ENCODE results near the gene JAKMIP2. TPM values are rescaled to one million over a fixed set of nuclear protein-coding genes. Genes with fewer than 3 reads are reported as not detected.
"Not testable (repeated sequence)": the region's sequence is repeated elsewhere in the genome, so short reads cannot be mapped to it uniquely, and the experiment has no call there.

The JAKMIP2 gene
- total RNA-seq, 1 experiment from 2014 or later, result not detected

DNA sequence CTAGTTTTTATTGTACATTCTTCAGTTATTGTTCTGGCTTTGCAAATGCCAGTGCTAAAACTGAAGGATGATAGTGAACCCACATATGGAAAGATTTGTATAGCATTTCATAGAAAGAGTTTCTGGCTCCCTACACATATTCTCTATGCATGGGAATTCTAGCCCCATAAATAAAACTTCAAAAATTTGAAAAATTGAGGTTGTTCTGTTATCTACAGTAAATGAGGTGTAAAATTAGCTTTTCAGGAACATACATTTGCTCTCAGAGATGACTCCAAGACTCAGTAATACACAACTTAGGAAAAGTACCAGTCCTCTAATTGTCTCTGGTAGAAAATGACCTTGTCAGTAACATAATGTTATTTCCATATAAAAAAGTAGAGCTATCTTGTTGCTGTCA lies 192.4 kb downstream of the JAKMIP2 start:
- no peaks in the 10 kb centered on the region for H3F3A ChIP-seq (ENCODE audit: insufficient read depth, low read depth)
- H3K27me3 ChIP-seq (ENCODE audit: insufficient read depth, low read depth), result no peaks in the 10 kb centered on the region
- H3K4me3 ChIP-seq, result no peak overlapping the region
- no peaks in the 10 kb centered on the region for H3K79me2 ChIP-seq (ENCODE audit: low read depth)
- TF ChIP-seq, protein P1, sequence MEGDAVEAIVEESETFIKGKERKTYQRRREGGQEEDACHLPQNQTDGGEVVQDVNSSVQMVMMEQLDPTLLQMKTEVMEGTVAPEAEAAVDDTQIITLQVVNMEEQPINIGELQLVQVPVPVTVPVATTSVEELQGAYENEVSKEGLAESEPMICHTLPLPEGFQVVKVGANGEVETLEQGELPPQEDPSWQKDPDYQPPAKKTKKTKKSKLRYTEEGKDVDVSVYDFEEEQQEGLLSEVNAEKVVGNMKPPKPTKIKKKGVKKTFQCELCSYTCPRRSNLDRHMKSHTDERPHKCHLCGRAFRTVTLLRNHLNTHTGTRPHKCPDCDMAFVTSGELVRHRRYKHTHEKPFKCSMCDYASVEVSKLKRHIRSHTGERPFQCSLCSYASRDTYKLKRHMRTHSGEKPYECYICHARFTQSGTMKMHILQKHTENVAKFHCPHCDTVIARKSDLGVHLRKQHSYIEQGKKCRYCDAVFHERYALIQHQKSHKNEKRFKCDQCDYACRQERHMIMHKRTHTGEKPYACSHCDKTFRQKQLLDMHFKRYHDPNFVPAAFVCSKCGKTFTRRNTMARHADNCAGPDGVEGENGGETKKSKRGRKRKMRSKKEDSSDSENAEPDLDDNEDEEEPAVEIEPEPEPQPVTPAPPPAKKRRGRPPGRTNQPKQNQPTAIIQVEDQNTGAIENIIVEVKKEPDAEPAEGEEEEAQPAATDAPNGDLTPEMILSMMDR (conservative IDR thresholded peaks at IDR 0.05), result no peak
- no peak for TF ChIP-seq EZH2 (IDR thresholded peaks at IDR 0.05; ENCODE audit: low read depth)
- no peaks in the 10 kb centered on the region for H3K9me3 ChIP-seq (ENCODE audit: insufficient read depth, low read depth)
- BruUV-seq (replicated peaks), result no TSS peak
- no peaks in the 10 kb centered on the region for H3K4me1 ChIP-seq (replicated peaks; ENCODE audit: insufficient read depth)
- H2AFZ ChIP-seq, result no peak overlapping the region
- H3K4me2 ChIP-seq, result no peak overlapping the region
- no peaks in the 10 kb centered on the region for H4K20me1 ChIP-seq (ENCODE audit: insufficient read depth)
- ChIA-PET CTCF (no interaction called here), POLR2A (ENCODE audit: unreplicated experiment) (no interaction called here)
- intact Hi-C loops (cut with micrococcal nuclease; ENCODE audit: unreplicated experiment), result no loop called here
- no peaks in the 10 kb centered on the region for H3K36me3 ChIP-seq (ENCODE audit: low read depth)
- no peak for DNase-seq
- peaks cover 6% of the 10 kb centered on the region; the same call in 1 of the 2 replicates for H3K9me2 ChIP-seq (ENCODE audit: insufficient read depth)
- H3K27ac ChIP-seq, result no peak overlapping the region

DNA sequence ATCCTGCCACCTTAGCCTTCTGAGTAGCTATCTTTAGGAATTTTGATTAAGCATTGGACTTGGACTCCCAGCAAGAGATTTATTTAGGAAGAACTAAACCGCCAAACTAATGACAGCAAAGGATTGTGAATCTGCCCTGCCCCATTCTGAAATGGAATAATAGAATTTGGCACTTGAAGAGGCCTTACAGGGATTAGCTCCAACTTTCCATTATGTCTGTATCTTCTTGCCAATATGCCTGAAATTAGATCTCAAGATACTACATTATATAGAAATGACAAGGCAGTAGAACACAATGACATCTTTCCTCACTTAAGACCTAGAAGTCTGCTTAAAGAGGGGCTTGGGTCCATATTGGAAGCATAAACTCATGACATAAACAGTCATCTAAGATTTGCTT lies 195.7 kb downstream of the JAKMIP2 start:
- intact Hi-C loops (cut with micrococcal nuclease; ENCODE audit: unreplicated experiment), result no loop called here
- H4K20me1 ChIP-seq (ENCODE audit: insufficient read depth), result no peaks in the 10 kb centered on the region
- no peaks in the 10 kb centered on the region for H3K4me1 ChIP-seq (replicated peaks; ENCODE audit: insufficient read depth)
- ChIA-PET POLR2A (ENCODE audit: unreplicated experiment) (no interaction called here), CTCF (no interaction called here)
- no TSS peak for BruUV-seq (replicated peaks)
- no peaks in the 10 kb centered on the region; the same call in 1 of the 2 replicates for H3K9me2 ChIP-seq (ENCODE audit: insufficient read depth)
- H3K9me3 ChIP-seq (ENCODE audit: insufficient read depth, low read depth), result no peaks in the 10 kb centered on the region
- H3K79me2 ChIP-seq (ENCODE audit: low read depth), result no peaks in the 10 kb centered on the region
- H3F3A ChIP-seq (ENCODE audit: insufficient read depth, low read depth), result no peaks in the 10 kb centered on the region
- no peak overlapping the region for H3K4me2 ChIP-seq
- H3K4me3 ChIP-seq, result no peak overlapping the region
- no peak overlapping the region for H3K27ac ChIP-seq
- H3K36me3 ChIP-seq (ENCODE audit: low read depth), result no peaks in the 10 kb centered on the region
- no peak for DNase-seq
- TF ChIP-seq EZH2 (IDR thresholded peaks at IDR 0.05; ENCODE audit: low read depth), result no peak
- no peaks in the 10 kb centered on the region for H3K27me3 ChIP-seq (ENCODE audit: insufficient read depth, low read depth)
- H2AFZ ChIP-seq, result no peak overlapping the region

DNA sequence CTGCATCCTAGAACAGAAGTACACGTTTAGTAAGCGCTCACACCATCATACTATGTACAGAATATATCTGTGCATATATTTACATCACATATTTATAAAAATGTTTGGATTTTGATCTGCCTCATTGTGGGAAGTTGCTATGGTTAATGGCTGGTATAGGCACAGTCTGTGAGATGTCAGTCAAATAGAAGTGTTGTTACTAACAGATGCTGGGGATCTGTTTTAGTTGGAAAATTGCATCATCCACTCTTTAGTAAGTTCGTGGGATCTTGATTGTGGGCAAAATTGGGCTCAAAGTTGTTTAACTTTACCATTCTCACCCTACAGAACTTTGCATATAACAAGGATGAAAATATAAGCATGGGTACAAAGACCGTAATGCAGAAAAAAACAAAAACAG lies 196.3 kb downstream of the JAKMIP2 start:
- no peaks in the 10 kb centered on the region for H3K27me3 ChIP-seq (ENCODE audit: insufficient read depth, low read depth)
- TF ChIP-seq EZH2 (IDR thresholded peaks at IDR 0.05; ENCODE audit: low read depth), result no peak
- TF ChIP-seq, protein P1 (conservative IDR thresholded peaks at IDR 0.05), result no peak
- no peaks in the 10 kb centered on the region; the same call in 1 of the 2 replicates for H3K9me2 ChIP-seq (ENCODE audit: insufficient read depth)
- H4K20me1 ChIP-seq (ENCODE audit: insufficient read depth), result no peaks in the 10 kb centered on the region
- ChIA-PET POLR2A (ENCODE audit: unreplicated experiment) (no interaction called here), CTCF (no interaction called here)
- DNase-seq, result no peak
- H3F3A ChIP-seq (ENCODE audit: insufficient read depth, low read depth), result no peaks in the 10 kb centered on the region
- intact Hi-C loops (cut with micrococcal nuclease; ENCODE audit: unreplicated experiment), result no loop called here
- no peaks in the 10 kb centered on the region for H3K36me3 ChIP-seq (ENCODE audit: low read depth)
- H3K4me3 ChIP-seq, result no peak overlapping the region
- BruUV-seq (replicated peaks), result no TSS peak
- no peaks in the 10 kb centered on the region for H3K79me2 ChIP-seq (ENCODE audit: low read depth)
- H3K4me2 ChIP-seq, result no peak overlapping the region
- H3K4me1 ChIP-seq (replicated peaks; ENCODE audit: insufficient read depth), result no peaks in the 10 kb centered on the region
- H3K9me3 ChIP-seq (ENCODE audit: insufficient read depth, low read depth), result no peaks in the 10 kb centered on the region
- H2AFZ ChIP-seq, result no peak overlapping the region
- no peak overlapping the region for H3K27ac ChIP-seq

DNA sequence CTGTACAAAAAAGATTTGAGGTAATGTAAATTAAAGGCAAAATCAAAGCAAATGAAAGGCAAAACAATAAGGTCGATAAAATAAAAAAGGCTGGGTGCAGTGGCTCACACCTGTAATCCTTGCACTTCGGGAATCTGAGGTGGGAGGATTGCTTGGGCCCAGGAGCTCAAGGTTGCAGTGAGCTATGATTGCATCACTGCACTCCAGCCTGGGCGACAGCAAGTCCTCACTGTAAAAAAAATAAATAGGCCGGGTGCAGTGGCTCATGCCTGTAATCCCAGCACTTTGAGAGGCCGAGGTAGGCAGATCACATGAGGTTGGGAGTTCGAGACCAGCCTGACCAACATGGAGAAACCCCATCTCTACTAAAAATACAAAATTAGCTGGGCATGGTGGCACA lies 200.3 kb downstream of the JAKMIP2 start:
- H3K4me1 ChIP-seq (replicated peaks; ENCODE audit: insufficient read depth); BruUV-seq (replicated peaks); intact Hi-C loops (cut with micrococcal nuclease; ENCODE audit: unreplicated experiment); H3K9me3 ChIP-seq (ENCODE audit: insufficient read depth, low read depth); H3K27ac ChIP-seq; H3K79me2 ChIP-seq (ENCODE audit: low read depth); H3K4me2 ChIP-seq; H4K20me1 ChIP-seq (ENCODE audit: insufficient read depth); H3K4me3 ChIP-seq; H3K27me3 ChIP-seq (ENCODE audit: insufficient read depth, low read depth); H3K9me2 ChIP-seq (ENCODE audit: insufficient read depth); CTCF ChIA-PET; H3K36me3 ChIP-seq (ENCODE audit: low read depth); H3F3A ChIP-seq (ENCODE audit: insufficient read depth, low read depth); H2AFZ ChIP-seq; DNase-seq; POLR2A ChIA-PET (ENCODE audit: unreplicated experiment): not testable (repeated sequence)

DNA sequence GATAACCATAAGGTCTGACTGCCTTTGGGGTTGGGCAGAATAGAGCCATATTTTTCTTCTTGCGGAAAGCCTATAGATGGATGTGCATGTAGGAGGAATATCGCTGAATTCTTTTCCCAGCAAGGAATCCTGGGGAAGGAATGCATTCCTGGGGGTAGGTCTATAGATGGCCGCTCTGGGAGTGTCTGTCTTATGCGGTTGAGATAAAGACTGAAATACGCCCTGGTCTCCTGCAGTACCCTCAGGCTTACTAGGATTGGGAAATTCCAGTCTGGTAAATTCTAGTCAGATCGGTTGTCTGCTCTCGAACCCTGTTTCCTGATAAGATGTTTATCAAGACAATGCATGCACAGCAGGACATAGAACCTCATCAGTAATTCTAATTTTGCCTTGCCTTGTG lies 202.1 kb downstream of the JAKMIP2 start:
- H3K36me3 ChIP-seq (ENCODE audit: low read depth); BruUV-seq (replicated peaks); H3K79me2 ChIP-seq (ENCODE audit: low read depth); H2AFZ ChIP-seq; intact Hi-C loops (cut with micrococcal nuclease; ENCODE audit: unreplicated experiment); POLR2A ChIA-PET (ENCODE audit: unreplicated experiment); H3K9me3 ChIP-seq (ENCODE audit: insufficient read depth, low read depth); H4K20me1 ChIP-seq (ENCODE audit: insufficient read depth); H3K4me3 ChIP-seq; H3K9me2 ChIP-seq (ENCODE audit: insufficient read depth); H3K4me2 ChIP-seq; DNase-seq; H3K27ac ChIP-seq; H3F3A ChIP-seq (ENCODE audit: insufficient read depth, low read depth); H3K4me1 ChIP-seq (replicated peaks; ENCODE audit: insufficient read depth); CTCF ChIA-PET; H3K27me3 ChIP-seq (ENCODE audit: insufficient read depth, low read depth): not testable (repeated sequence)
